Trophoblast cell (in vitro differentiated cells and primary cell): ENCODE data around the gene GDA.
"Not testable (repeated sequence)": the region's sequence is repeated elsewhere in the genome, so short reads cannot be mapped to it uniquely, and the experiment has no call there.

Source experiments
- DNase-seq, 2 donors: peaks; one replicate each; pipeline ENCODE4 v3.0.0-alpha.2; 2016
- H2AFZ ChIP-seq: 2 replicates; pipeline ENCODE4 v1.6.1; 2013; ENCODE audit warnings: low read length, moderate library complexity, mild to moderate bottlenecking; ENCODE audit not compliant: insufficient read depth, poor library complexity
- H2AK5ac ChIP-seq: 2 replicates; pipeline ENCODE4 v1.6.1; 2013; ENCODE audit warnings: mild to moderate bottlenecking, low read length
- H2BK120ac ChIP-seq: 2 replicates; pipeline ENCODE4 v1.6.1; 2013; ENCODE audit warnings: low read length, mild to moderate bottlenecking, moderate library complexity; ENCODE audit not compliant: insufficient read depth, poor library complexity
- H2BK12ac ChIP-seq: 2 replicates; pipeline ENCODE4 v1.6.1; 2013; ENCODE audit warnings: mild to moderate bottlenecking, low read length, moderate library complexity
- H2BK5ac ChIP-seq: 2 replicates; pipeline ENCODE4 v1.6.1; 2013; ENCODE audit warnings: low read length, low read depth, moderate library complexity, mild to moderate bottlenecking; ENCODE audit not compliant: poor library complexity
- H3K14ac ChIP-seq: 2 replicates; pipeline ENCODE4 v1.6.1; 2013; ENCODE audit warnings: mild to moderate bottlenecking, low read length
- H3K18ac ChIP-seq: 2 replicates; pipeline ENCODE4 v1.6.1; 2013; ENCODE audit warnings: mild to moderate bottlenecking, low read length
- H3K23ac ChIP-seq: 2 replicates; pipeline ENCODE4 v1.6.1; 2013; ENCODE audit warnings: low read length
- H3K27ac ChIP-seq: 2 replicates; pipeline ENCODE4 v1.5.1; 2013; ENCODE audit warnings: low read depth, mild to moderate bottlenecking, inconsistent platforms, low read length, moderate library complexity
- H3K27me3 ChIP-seq: 2 replicates; pipeline ENCODE4 v1.6.1; 2013; ENCODE audit warnings: inconsistent platforms, mild to moderate bottlenecking, low read length, moderate library complexity; ENCODE audit not compliant: insufficient read depth
- H3K36me3 ChIP-seq, 2 experiments: 1 replicate in 1 of 2; 2 replicates in 1 of 2; pipeline ENCODE4 v1.6.1; 2013; ENCODE audit warnings: low read length in 2 of 2, mild to moderate bottlenecking in 2 of 2, moderate library complexity in 1 of 2; ENCODE audit not compliant: insufficient read depth in 2 of 2, control insufficient read depth in 1 of 2
- H3K4ac ChIP-seq: 2 replicates; pipeline ENCODE4 v1.6.1; 2013; ENCODE audit warnings: low read depth, mild to moderate bottlenecking, low read length, moderate library complexity
- H3K4me1 ChIP-seq, 2 experiments: 1 replicate in 1 of 2; 2 replicates in 1 of 2; pipeline ENCODE4 v1.6.1; 2013; ENCODE audit warnings: low read length in 2 of 2, mild to moderate bottlenecking in 2 of 2, moderate library complexity in 1 of 2; ENCODE audit not compliant: insufficient read depth in 2 of 2, control insufficient read depth in 1 of 2
- H3K4me2 ChIP-seq: 2 replicates; pipeline ENCODE4 v1.6.1; 2013; ENCODE audit warnings: inconsistent platforms, mild to moderate bottlenecking, low read length, moderate library complexity
- H3K4me3 ChIP-seq: 2 replicates; pipeline ENCODE4 v1.5.1; 2013; ENCODE audit warnings: mild to moderate bottlenecking, low read depth, low read length, inconsistent platforms
- H3K79me1 ChIP-seq: one replicate; pipeline ENCODE4 v1.6.1; 2013; ENCODE audit warnings: low read length
- H3K79me2 ChIP-seq: 2 replicates; pipeline ENCODE4 v1.6.1; 2013; ENCODE audit warnings: low read length, mild to moderate bottlenecking; ENCODE audit not compliant: control insufficient read depth, insufficient read depth, poor library complexity
- H3K9ac ChIP-seq: 2 replicates; pipeline ENCODE4 v1.6.1; 2013; ENCODE audit warnings: mild to moderate bottlenecking, low read length
- H3K9me3 ChIP-seq: 2 replicates; pipeline ENCODE4 v1.6.1; 2013; ENCODE audit warnings: low read depth, mild to moderate bottlenecking, control low read depth, inconsistent platforms, low read length; ENCODE audit not compliant: insufficient read depth
- H4K12ac ChIP-seq: 2 replicates; pipeline ENCODE4 v1.6.1; 2013; ENCODE audit warnings: low read depth, mild to moderate bottlenecking, low read length, moderate library complexity
- H4K8ac ChIP-seq: 2 replicates; pipeline ENCODE4 v1.6.1; 2013; ENCODE audit warnings: low read depth, mild to moderate bottlenecking, low read length, moderate library complexity
- H4K91ac ChIP-seq: one replicate; pipeline ENCODE4 v1.6.1; 2013; ENCODE audit warnings: low read depth, mild to moderate bottlenecking, low read length, moderate library complexity
- WGBS: extraction: QIAGEN DNeasy Blood & Tissue Kit; methylation state at CpG from one replicate; pipeline ENCODE4 v1.1.7; 2013; ENCODE audit warnings: missing lambda C conversion rate; ENCODE audit not compliant: insufficient read length, insufficient coverage; ENCODE audit errors: extremely low coverage; 5-methylcytosine and 5-hydroxymethylcytosine counted together

The GDA gene

DNA sequence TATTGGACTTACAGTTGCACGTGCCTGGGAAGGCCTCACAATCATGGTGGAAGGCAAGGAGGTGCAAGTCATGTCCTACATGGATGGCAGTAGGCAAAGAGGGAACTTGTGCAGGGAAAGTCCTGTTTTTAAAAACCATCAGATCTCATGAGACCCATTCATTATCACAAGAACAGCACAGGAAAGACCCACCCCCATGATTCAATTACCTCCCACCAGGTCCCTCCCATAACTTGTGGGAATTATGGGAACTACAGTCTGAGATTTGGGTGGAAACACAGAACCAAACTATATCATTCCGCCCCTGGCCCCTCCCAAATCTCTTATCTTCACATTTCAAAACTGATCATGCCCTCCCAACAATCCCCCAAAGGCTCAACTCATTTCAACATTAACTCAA lies 140.2 kb downstream of the GDA start:
- no peaks in the 10 kb centered on the region for H3K79me2 ChIP-seq
- H3K79me1 ChIP-seq = no peaks in the 10 kb centered on the region
- no peak overlapping the region for H4K91ac ChIP-seq
- no peak overlapping the region for H3K4me3 ChIP-seq
- H3K14ac ChIP-seq = no peak overlapping the region
- no peak overlapping the region for H3K4ac ChIP-seq
- H3K27ac ChIP-seq = no peak overlapping the region
- H3K9me3 ChIP-seq = peaks cover 2% of the 10 kb centered on the region
- no peak overlapping the region for H2BK12ac ChIP-seq
- H3K4me1 ChIP-seq = no peaks in the 10 kb centered on the region
- H2AFZ ChIP-seq = no peak overlapping the region
- H3K18ac ChIP-seq = no peak overlapping the region
- H3K9ac ChIP-seq = no peak overlapping the region
- H2BK120ac ChIP-seq = no peak overlapping the region
- no CpG with 5 or more reads among the region's 2 CpGs for WGBS
- no peak overlapping the region for H2BK5ac ChIP-seq
- no peak overlapping the region for H3K4me2 ChIP-seq
- no peak overlapping the region for H3K23ac ChIP-seq
- no peak for DNase-seq
- no peak overlapping the region for H2AK5ac ChIP-seq
- H3K27me3 ChIP-seq = no peaks in the 10 kb centered on the region
- H4K12ac ChIP-seq = no peak overlapping the region
- H4K8ac ChIP-seq = no peak overlapping the region
- H3K36me3 ChIP-seq = no peaks in the 10 kb centered on the region

DNA sequence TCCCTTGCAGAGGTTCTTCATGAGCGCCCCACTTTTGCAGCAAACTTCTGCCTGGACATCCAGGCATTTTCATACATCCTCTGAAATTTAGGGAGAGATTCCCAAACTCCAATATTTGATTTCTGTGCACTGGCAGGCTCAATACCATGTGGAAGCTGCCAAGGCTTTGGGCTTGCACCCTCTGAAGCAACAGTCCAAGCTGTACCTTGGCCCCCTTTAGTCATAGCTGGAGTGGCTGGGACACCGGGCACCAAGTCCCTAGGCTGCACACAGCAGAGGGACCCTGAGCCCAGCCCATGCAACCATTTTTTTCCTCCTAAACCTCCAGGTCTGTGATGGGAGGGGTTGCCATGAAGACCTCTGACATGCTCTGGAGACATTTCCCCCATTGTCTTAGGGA lies 141.1 kb downstream of the GDA start:
- H3K4me2 ChIP-seq = no peak overlapping the region
- H3K9ac ChIP-seq = no peak overlapping the region
- no peaks in the 10 kb centered on the region for H3K79me1 ChIP-seq
- no peak overlapping the region for H3K23ac ChIP-seq
- H2BK5ac ChIP-seq = no peak overlapping the region
- peaks cover 2% of the 10 kb centered on the region for H3K9me3 ChIP-seq
- no peak for DNase-seq
- no peaks in the 10 kb centered on the region for H3K27me3 ChIP-seq
- H2BK120ac ChIP-seq = no peak overlapping the region
- no peak overlapping the region for H3K4ac ChIP-seq
- H2AFZ ChIP-seq = no peak overlapping the region
- H2BK12ac ChIP-seq = no peak overlapping the region
- no peak overlapping the region for H3K14ac ChIP-seq
- no peak overlapping the region for H4K8ac ChIP-seq
- H3K27ac ChIP-seq = no peak overlapping the region
- no peak overlapping the region for H2AK5ac ChIP-seq
- no peaks in the 10 kb centered on the region for H3K79me2 ChIP-seq
- no peak overlapping the region for H4K91ac ChIP-seq
- no peak overlapping the region for H3K18ac ChIP-seq
- WGBS = no CpG with 5 or more reads among the region's 2 CpGs
- no peaks in the 10 kb centered on the region for H3K36me3 ChIP-seq
- no peak overlapping the region for H3K4me3 ChIP-seq
- no peaks in the 10 kb centered on the region for H3K4me1 ChIP-seq
- no peak overlapping the region for H4K12ac ChIP-seq

DNA sequence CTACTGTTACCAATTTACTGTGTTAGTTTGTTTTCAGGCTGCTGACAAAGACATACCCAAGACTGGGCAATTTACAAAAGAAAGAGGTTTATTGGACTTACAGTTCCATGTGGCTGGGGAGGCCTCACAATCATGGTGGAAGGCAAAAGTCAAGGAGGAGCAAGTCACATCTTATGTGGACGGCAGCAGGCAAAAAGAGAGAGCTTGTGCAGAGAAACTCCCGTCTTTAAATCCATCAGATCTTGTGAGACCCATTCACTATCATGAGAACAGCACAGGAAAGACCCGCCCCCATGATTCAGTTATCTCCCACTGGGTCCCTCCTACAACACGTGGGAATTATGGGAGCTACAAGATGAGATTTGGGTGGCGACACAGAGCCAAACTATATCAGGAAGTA lies 142.3 kb downstream of the GDA start:
- H4K91ac ChIP-seq, H3K4me3 ChIP-seq, H2BK120ac ChIP-seq, DNase-seq, H3K79me2 ChIP-seq, H3K27me3 ChIP-seq, H4K12ac ChIP-seq, H4K8ac ChIP-seq, H3K4ac ChIP-seq, H2BK5ac ChIP-seq, H3K36me3 ChIP-seq, H3K4me2 ChIP-seq, H3K9me3 ChIP-seq, H3K23ac ChIP-seq, H3K27ac ChIP-seq, H3K79me1 ChIP-seq, H2AFZ ChIP-seq, H2BK12ac ChIP-seq, H3K14ac ChIP-seq, H3K9ac ChIP-seq, H2AK5ac ChIP-seq, H3K18ac ChIP-seq, H3K4me1 ChIP-seq: not testable (repeated sequence)
- no CpG with 5 or more reads among the region's 5 CpGs for WGBS

DNA sequence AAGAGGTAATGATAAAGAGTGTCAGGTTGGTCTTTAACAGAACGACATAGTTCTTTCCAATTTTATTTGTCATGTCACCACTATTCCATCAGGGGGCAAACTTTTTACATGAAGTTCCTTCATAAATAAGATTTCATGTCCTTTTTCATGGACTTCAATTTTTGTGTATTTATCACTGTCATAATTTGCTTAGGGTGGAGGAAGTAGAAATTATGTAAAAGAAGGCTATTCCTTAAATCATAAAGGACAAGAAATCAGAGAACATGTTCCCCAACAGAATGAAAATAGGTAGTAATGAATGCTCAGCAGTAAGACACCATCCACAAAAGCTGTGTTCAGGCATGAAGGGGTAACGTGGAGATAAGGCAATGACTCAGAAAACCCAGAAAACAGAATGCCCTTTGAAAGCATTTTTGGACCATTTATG lies 143.0 kb downstream of the GDA start:
- Histone ChIP-seq H3K18ac (no peak overlapping the region), H3K9me3 (peaks cover 2% of the 10 kb centered on the region), H2AK5ac (no peak overlapping the region), H3K4me1 (no peaks in the 10 kb centered on the region), H3K27ac (no peak overlapping the region), H3K14ac (no peak overlapping the region), H3K79me1 (no peaks in the 10 kb centered on the region), H3K4me3 (no peak overlapping the region), H2BK120ac (no peak overlapping the region), H2AFZ (no peak overlapping the region), H2BK5ac (no peak overlapping the region), H4K91ac (no peak overlapping the region), H3K9ac (no peak overlapping the region), H3K4ac (no peak overlapping the region), H4K12ac (no peak overlapping the region), H2BK12ac (no peak overlapping the region), H3K27me3 (no peaks in the 10 kb centered on the region), H3K36me3 (no peaks in the 10 kb centered on the region), H3K79me2 (no peaks in the 10 kb centered on the region), H3K23ac (no peak overlapping the region), H3K4me2 (no peak overlapping the region), H4K8ac (no peak overlapping the region)
- peak in 1 of 2 donors; percentile 73 for DNase-seq
- WGBS = no CpG with 5 or more reads among the region's 2 CpGs
